ENCODE results near the gene TRIM65.

- TF ChIP-seq YY1 (IDR thresholded peaks at IDR 0.05; ENCODE audit: insufficient read depth, insufficient read length) (no peak), ZNF274 (IDR thresholded peaks at IDR 0.05; ENCODE audit: low read depth, low read length) (no peak)
These were observed 52.9 kb downstream of the TRIM65 start, which contains the start of gene UNC13D for GRCh38 chr17:75843577-75844529.
